Stimulated activated CD8-positive, alpha-beta memory T cell treated with anti-CD3 and anti-CD28 coated beads, Interleukin-2, amount 100 ng/mL, for 48 hours (primary cell): ENCODE results near the gene ABRAXAS1.
"Not testable (repeated sequence)": the region's sequence is repeated elsewhere in the genome, so short reads cannot be mapped to it uniquely, and the experiment has no call there.

Source experiments
- DNase-seq, 2 donors: peaks; one replicate each; pipeline ENCODE4 v3.0.0-alpha.2; 2020; ENCODE audit warnings: low read depth in 2 of 2

ABRAXAS1 gene

DNA sequence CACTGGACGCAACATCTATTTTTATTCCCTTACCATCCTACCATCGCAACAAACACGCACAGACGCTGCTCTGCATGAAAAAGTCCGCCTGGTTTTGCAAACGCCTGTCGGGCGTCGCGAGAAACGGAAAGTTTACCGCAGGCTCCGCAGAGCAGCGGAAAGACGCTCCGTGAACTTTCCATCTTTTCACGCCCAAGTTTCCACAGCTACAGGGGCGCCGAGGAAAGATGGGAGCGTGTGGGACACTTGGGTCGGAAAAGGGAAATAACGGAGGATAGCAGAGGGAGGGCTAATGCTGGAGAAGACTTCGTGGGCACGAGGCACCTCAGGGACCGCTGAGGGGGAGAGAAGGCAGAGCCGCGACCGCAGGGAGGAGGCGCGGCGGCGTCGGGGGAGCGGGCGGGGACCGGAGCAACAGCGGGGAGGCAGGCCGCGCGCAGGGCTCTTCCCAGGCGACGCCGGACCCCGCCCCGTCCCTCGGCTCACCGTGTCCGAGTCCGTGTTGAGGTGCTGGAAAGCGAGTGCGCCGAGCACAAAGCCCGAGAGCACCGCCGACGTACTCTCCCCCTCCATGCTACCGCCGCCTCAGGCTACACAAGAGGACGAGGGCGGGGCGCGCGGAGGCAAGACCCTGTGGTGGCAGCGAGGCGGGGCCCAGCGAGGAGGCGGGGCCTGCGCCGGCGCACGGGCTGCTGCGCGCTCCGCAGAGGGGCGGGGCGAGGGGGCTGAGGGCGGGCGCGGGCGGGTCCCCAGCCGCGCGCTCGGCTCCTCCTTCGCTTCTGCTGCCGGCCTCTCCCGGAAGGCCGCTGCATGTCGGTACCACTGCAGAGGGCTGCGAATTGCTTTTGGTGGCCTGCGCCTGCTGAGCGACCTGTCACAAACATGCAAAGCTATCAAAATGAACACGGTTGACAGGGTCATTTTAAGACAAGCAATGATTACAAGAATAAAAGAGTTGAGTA, at the start of gene ABRAXAS1:
TSS of gene ABRAXAS1 (minus strand) at position 601 of the 962 bp plus-strand sequence. CDS start at position 573, 28 bp downstream.
- peak; percentile 89 to 93 for DNase-seq

DNA sequence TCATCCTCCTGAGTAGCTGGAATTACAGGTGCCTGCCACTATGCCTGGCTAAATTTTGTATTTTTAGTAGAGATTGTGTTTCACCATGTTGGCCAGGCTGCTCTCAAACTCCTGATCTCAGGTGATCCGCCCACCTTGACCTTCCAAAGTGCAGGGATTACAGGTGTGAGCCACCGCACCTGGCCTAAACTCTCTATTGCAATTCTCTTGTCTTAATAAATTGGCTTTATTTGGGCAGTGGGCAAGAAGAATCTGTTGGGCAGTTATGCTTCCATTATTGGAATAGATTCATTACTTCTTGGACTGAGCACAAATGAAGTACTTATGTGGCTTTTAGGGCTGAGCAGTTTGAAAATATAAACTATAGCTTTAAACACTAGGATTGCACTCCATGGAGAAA, 42.8 kb upstream of the ABRAXAS1 start:
- DNase-seq = no peak

DNA sequence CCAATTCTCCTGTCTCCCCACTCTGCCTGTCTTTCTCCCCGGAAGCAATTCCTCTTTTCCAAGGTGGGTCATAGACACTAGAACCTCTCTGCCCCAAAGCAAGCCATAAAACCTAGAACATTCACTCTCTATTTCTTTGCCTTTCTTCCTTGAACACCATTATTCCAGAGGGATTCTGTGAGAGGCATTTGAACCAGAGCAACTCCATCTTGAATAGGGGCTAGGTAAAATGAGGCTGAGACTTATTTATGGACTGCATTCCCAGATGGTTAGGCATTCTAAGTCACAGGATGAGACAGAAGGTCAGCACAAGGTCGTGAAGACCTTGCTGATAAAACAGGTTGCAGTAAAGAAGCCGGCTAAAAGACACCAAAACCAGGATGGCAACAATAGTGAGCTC, 37.3 kb upstream of the ABRAXAS1 start:
- no peak for DNase-seq

DNA sequence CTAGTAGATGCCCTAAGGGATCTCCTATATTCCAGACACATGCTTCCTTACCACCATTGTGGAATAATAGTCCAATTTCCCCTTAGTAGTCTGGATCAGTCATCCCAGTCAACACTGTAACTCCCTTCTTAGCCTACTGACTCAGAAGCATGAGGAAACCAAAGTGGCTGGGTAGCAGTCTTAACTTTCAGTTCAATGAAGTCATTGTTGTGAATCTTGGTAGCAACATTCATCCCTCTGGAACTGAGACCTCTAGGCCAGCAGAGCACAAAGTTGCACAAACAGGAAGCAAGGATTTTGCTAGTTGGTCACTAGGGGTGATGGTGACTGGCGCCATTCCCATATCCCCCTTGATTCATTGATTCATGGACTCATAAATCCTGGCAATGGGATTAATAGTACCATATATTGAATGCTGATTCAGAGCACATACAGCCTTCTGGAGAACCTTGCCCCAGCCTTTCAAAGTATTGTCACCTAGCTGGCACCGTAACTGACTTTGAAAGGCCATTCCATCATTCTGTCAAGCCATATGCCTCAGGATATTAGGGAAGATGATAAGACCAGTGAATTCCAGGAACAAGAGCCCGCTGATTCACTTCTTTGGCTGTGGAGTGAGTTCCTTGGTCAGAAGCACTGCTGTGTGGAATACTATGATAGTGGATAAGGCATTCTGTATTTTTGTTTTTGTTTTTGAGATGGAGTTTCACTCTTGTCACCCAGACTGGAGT, 31.3 kb upstream of the ABRAXAS1 start:
- DNase-seq = no peak

DNA sequence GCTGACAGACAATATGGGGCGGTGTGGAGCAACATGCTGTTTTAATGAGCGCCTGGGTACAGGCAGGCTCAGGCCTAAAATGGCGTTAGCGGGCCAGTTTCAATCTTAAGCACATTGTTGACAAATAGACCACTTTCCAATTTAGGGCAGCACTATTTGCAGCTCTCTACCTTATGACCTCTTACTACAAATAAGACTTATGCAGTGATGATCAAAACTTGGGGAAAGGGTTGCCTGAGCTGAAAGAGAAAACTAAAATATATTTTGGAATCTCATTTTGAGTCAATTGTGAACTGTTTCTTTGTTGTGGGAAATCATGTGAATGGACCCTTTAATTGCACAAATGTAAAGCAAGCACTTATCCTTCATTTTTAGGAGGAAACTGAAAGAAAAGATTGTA, 25.5 kb upstream of the ABRAXAS1 start:
- no peak for DNase-seq

DNA sequence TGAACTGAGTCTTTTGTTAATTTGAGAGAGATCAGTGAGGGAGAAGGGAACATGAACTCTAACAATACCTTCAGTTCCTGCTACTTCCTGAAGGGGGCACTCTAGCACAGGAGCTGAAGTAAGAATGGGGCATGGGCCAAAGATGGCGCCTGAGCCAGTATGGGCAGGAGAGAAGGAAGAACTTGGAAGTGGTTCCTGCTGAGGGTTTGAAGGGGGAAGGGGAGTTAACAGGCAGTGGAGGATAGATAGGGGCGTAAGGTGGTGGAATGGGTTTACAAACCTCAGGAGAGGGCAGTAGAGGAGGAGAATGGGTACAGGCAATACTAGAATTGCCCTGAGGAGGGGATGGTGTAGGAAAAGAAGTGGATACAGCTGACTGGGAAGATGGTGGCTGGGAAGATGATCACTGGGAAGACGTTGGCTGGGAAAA, 24.3 kb upstream of the ABRAXAS1 start:
- DNase-seq = peak; percentile 8 to 32

DNA sequence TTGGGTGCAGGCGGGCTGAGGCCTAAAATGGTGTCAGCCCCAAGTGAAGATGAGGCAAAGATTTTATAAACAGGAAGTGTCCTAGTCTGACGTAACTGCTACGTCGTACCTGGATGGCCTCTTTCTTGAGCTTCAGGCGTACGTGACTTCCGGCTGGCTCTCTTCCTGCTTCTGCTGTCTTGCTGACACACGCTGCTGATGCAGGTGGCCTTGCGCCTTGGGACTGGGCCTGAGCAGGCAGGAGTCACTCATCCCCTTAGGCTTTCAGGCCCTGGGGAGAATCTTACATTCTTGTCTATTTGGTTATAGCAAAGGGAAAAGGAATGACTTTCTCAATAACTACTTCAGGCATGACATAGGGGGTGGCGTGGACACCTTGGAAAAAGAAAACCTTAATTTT, 20.1 kb upstream of the ABRAXAS1 start:
- no peak for DNase-seq

DNA sequence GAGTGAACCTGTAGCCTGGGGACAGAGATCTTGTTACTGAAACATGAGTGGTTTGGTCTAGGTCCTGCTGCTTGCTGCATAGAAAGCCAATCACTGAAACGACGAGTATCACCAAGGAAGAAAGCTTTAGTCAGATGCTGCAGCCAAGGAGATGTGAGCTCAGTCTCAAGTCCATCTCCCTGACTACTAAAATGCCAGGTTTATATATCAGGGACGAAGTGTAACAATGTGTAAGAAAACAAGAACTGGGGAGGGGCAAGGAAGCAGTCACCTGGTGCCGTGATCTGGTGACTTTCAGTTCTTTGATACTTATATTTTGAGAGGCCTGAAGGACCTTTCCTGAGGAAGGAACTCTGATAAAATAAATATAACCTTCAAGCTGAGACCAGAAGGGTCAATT, 19.6 kb upstream of the ABRAXAS1 start:
- no peak for DNase-seq

DNA sequence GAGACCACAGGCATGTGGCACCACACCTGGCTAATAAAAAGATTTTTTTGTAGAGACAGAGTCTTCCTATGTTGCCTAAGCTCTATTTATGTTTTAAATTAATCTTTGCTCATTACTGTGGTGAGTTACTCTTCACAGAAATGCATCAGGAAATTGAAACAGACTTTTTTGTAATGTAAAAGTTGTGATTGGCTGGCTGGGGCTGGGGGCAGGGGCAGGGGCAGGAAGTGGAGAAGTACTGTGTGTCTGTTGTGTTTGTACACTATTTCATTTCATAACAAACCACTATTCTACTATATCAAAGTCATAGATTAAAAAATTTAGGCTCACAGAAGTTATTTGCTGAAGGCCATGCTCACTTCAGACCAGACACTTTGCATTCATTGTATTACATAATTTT, 19.1 kb upstream of the ABRAXAS1 start:
- DNase-seq = no peak

DNA sequence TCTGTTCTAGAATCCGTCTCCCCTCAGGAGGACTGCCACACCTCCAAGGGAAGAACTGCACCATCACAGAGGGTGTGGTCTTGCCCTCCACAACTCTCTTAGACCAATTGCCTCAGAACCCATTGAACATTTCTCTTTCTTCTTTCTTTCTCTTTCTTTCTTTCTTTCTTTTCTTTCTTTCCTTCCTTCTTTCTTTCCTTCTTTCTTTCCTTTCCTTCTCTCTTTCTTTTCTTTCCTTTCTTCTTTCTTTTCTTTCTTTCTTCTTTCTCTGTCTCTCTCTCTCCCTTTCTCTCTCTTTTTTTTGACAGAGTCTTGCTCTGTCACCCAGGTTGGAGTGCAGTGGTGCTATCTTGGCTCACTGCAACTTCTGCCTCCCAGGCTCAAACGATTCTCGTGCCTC, 16.8 kb upstream of the ABRAXAS1 start:
- not testable (repeated sequence) for DNase-seq

DNA sequence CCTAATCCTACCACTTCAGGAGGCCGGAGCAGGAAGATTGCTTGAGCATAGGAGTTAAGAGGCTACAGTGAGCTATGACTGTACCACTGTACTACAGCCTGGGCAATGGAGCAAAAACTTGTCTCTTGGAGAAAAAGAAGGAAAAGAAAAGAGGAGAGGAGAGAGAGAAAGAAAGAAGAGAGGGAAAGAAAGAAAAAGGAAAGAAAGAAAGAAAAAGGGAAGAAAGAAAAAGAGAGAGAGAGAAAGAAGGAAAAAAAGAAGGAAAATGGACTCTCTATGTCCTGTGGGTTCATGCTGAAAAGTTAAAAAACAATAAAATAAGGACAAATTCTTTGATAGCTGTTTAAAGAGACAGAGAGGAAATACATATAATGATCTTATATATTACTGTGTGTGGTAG, 13.3 kb upstream of the ABRAXAS1 start:
- no peak for DNase-seq

DNA sequence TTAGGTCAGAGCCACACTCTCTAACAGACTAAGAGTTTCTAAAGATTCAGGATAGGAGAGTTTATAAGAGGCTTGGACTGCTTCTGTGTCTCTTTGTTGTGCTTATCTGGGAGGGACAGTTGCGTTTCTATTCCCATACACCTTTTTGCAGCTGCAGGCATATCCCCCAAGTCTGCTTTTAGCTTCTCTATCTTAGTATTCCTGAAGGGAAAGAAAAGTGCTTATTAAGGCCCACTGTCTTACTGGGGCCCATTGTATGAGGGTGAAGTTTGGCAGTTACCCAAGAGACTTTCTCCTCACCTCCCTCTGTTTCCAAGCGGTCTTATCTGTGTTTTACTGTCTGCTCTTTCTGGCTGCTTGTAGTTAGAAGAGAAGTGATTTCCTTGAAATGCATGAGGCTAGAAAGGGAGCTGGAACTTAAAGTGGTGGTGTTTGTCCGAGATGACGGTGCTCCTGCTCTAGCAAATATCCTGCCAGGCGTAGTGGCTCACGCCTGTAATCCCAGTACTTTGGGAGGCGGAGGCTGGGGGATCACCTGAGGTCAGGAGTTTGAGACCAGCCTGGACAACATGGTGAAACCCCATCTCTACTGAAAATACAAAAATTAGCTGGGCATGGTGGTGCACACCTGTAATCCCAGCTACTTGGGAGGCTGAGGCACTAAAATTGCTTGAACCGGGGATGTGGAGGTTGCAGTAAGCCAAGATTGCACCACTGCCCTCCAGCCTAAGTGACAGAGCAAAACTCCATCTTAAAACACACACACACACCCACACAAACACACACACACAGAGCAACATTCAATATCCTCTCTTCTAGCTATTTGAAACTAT, 11.4 kb upstream of the ABRAXAS1 start:
- DNase-seq = not testable (repeated sequence)

DNA sequence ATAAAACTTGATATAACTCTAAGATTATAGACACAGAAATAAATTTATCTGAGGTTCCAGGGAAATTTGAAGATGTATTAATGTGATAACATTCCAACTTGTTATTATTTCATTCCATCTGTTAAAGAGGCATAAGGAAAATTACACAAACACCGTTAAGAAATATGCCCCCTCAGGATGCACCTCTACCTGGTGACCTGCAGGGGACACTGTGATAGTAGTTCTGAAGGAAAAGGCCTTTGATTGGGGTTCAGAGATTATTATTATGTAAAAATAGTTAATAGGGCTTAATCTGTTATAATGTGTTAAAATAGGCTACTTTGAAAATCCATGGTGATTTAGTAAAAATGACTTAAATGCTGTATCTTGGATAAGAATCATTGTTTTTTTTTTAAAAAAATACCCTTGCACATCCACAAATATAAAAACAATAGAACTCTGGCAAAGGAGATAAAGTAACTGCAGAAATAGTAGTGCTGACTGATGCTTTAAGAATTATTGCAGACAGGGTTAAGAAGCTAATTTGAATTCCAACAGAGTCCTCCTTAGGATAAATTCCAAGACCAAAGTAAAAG, 6.1 kb upstream of the ABRAXAS1 start:
- DNase-seq = no peak

DNA sequence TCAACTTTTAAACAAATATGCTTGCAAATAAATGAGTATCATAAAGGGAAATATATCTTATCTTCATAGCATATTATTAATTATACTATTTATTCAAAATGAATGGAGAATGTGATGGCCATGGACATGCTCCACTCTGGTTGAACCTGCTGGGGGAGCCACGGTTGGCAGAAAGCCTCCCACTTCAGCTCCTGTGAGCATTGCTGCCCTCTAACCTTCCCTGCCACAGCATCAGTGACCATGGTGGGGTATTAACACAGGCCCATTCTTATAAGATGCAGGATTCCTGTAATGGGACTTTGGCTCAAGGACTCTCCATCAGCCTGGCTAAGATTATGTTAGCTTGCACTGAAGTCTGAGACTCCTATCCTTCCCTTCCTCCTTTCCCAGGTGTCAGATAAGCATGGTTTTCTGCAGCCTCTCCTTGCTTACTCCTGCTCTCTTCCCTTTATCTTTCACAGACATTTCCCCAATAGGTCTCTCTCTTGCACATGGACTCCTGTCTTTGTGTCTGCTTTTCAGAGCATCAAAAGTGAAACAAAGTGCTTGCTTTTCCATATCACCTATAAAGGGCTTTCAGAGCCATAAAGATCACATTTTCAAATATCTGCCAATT, 4.9 kb upstream of the ABRAXAS1 start:
- DNase-seq = no peak

DNA sequence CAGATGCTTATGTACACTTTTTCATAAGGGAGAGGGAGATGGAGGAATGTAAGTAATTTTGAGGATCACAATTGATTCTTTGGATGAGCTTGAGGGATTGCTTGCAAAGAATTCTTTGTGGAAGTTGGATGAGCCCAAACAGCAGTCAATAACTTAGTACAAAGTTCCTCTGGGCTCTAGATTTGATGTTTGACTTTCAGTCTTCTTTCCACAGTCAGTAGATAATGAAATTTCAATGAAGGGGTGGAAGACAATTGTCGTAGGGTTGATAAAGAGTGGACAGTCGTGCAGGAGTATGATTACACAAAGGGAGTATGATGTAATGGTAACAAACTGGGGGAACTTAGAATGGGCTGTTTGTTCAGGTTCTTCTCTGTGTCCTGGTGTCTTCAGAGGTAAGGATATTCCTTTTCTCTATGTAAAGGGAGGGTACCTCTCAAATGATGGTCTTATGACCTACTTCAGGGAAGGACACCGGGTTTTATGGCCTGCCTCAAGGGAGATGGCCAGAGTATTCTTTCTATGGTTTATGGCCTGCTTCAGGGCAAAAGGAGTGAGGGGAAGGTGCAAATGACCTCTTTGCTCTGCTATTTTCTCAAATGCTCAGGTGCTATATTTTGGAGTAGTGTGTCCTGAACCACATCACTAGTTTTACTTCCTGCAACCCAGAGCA, 1.7 kb upstream of the ABRAXAS1 start:
- no peak for DNase-seq

DNA sequence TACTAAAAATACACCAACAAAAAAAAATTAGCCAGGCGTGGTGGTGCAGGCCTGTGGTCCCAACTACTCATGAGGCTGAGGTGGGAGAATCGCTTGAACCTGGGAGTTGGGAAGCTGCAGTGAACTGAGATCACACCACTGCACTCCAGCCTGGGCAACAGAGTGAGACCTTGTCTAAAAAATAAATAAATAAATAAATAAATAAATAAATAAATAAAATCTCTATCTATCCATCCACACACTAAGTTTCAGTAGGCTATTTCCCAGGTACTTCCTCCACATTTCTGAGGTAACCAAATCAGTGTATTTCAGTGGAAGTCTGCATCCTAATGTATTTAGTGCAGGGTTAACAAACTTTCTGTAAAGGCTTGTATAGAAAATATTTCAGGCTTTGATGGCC, 10.9 kb downstream of the ABRAXAS1 start:
- no peak for DNase-seq

DNA sequence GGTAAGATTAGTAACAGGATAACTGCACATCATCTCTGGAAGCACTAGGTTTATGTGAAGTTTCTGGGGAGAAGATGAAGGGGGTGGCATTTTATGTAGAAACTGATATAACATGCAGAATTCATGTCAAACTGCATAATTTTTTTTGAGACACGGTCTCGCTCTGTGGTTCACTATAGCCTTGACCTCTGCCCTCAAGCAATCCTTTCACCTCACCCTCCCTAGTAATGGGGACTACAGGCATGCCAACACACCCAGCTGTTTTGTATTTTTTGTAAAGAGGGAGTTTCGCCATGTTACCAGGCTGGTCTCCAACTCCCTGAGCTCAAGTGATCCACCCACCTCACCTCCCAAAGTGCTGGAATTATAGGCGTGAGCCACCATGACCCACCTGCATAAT, 11.5 kb downstream of the ABRAXAS1 start:
- no peak for DNase-seq

DNA sequence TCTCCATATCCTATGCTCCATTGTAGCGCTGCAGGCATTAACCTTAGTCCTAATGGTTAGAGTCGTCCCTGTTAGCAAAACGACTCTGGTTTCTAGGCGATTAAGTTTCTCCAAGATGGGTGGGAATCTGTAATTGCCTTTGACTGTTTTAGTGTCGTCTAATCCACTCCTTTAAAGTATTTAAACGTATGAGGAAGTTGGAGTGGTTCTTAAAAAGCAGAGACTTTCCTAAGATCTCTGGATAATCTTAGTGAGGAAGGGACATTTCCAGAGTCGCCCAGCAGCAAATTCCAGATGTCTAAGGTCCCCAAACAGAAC, 28.8 kb downstream of the ABRAXAS1 start:
- DNase-seq = no peak

DNA sequence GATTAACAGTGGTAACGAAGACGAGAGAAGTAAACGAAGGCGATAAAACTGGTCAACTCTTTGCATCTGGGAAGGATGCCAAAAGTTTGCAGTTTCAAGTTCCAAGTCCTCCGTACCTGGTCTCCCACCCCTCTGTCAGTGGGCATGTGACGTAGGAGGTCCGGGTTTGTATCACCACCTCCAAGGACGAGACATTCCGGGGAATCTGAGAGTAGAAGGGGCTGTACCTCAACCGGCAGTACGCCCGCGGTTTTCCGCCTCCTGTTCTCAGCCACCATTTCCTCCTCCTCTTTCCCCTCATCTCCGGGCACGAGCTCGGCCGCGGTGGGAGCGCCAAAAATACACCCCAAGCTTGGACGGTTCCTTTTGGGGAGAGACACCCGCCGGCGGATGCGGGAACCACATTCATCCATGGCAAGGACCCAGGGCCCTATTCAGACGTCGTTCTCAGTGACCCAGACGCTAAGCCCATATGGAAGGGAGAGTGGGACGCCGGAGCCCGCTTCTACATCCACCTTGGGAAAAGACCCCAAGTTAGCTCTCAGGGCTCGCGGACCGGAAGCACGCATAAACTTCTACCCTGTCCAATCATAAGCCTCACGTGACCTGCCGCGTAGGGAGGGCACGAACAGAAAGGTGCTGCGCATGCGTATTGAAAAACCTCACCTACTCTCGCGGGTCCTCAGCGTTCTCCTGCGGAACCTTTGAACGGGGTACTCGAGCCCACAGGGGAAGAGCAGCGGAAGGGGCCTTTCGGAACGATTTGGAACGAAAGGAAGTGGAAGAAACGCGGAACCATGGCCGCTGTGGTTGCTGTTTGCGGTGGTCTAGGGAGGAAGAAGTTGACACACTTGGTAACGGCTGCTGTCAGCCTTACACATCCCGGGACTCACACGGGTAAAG, 29.4 kb downstream of the ABRAXAS1 start, which contains the start of the genes HELQ and MRPS18C:
TSS of gene HELQ (minus strand) at position 543 of the 903 bp plus-strand sequence. CDS start at position 413, 130 bp downstream.
TSS of gene MRPS18C (plus strand) at position 778 of the 903 bp plus-strand sequence. CDS start at position 798, 20 bp downstream.
- DNase-seq = peak; percentile 89 to 90
